ENCODE results near the gene CENPU. TPM values are rescaled to one million over a fixed set of nuclear protein-coding genes. Genes with fewer than 3 reads are reported as not detected.

Gene CENPU
- total and polyA plus RNA-seq, 10 of the 15 experiments (the other 5 are each of a cell fraction or from before 2014, with no cell fraction given) = 26.6 to 90.8 (median 53.8) TPM

DNA sequence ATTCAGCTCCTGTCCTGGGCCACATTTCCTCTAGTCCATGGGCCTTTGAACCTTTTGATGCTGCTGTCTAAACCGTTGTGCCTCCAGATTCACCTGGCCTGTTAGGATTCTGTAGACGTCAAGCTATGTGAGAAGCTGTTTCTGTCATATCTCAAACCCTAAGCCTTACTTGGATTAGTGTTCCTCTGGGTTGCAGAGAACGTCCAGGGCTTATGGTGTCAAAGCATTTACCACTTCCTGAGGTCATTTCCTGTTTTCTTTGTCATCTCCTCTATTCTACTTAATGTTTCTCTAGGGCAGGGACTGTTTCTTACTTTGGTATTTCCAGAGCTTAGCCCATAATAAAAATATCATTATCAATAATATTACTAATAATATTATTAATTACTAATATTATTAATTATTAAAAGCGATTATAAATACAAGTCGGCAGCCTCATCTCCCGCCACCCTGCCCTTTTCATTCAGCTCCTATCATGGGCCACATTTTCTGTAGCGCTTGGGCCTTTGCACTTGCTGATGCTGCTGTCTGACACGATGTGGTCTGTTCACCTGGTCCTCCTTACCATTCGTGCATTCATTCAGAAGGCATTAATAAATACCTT is 65.3 kb downstream of the CENPU start (continued):
- no peak for TF ChIP-seq POLR2AphosphoS2 (IDR thresholded peaks at IDR 0.05; ENCODE audit: low read depth, low read length)
- no peak for TF ChIP-seq STAT1 (conservative IDR thresholded peaks at IDR 0.05)
- TF ChIP-seq, protein P1, sequence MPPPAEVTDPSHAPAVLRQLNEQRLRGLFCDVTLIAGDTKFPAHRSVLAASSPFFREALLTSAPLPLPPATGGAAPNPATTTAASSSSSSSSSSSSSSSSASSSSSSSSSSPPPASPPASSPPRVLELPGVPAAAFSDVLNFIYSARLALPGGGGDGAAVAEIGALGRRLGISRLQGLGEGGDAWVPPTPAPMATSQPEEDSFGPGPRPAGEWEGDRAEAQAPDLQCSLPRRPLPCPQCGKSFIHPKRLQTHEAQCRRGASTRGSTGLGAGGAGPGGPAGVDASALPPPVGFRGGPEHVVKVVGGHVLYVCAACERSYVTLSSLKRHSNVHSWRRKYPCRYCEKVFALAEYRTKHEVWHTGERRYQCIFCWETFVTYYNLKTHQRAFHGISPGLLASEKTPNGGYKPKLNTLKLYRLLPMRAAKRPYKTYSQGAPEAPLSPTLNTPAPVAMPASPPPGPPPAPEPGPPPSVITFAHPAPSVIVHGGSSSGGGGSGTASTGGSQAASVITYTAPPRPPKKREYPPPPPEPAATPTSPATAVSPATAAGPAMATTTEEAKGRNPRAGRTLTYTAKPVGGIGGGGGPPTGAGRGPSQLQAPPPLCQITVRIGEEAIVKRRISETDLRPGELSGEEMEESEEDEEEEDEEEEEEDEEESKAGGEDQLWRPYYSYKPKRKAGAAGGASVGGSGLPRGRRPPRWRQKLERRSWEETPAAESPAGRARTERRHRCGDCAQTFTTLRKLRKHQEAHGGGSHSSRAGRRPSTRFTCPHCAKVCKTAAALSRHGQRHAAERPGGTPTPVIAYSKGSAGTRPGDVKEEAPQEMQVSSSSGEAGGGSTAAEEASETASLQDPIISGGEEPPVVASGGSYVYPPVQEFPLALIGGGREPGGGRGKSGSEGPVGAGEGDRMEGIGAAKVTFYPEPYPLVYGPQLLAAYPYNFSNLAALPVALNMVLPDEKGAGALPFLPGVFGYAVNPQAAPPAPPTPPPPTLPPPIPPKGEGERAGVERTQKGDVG (CRISPR knock-in tag; IDR thresholded peaks at IDR 0.05) = no peak

DNA sequence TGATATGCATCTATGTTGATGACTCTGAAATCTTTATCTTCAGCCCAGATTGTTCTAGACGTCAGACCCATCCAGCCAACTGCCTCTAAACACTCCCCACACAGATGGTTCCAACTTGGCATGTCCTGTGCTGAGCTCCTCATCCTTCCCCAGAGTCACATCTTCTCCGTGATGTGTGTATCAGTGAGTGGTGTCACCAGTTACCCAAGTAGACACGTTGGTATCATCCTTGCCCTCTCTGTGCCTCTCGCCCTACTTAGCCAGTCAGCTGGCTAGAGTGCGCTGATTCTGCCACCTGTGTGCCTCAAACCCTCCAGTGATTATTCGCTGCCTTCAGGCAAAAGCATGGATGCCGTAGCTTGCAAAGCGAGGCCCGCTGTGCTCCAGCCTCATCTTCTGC is 65.8 kb downstream of the CENPU start:
- ATAC-seq = no peak
- H2AFZ ChIP-seq (ENCODE audit: control insufficient read depth, low read depth, low read length) = no peak overlapping the region
- H3K27me3 ChIP-seq (replicated peaks in 1 of 2; ENCODE audit: control insufficient read depth in 2 of 2, insufficient read depth in 2 of 2, low read length in 1 of 2) = no peaks in the 10 kb centered on the region
- H3K4me2 ChIP-seq (ENCODE audit: control insufficient read depth, insufficient read depth) = no peak overlapping the region
- no peak overlapping the region for H3K27ac ChIP-seq (ENCODE audit: control insufficient read depth, insufficient read depth)
- peaks cover 3 to 14% of the 10 kb centered on the region in 2 experiments; a peak in 3 of 4 replicates for H3K36me3 ChIP-seq (ENCODE audit: control insufficient read depth in 2 of 2, insufficient read depth in 2 of 2, low read length in 1 of 2)
- no peak for DNase-seq (ENCODE audit: low read depth, low spot score)
- intact Hi-C loops (cut with micrococcal nuclease; ENCODE audit: unreplicated experiment) = no loop called here
- ChIA-PET CTCF (no interaction called here), SMC1A (ENCODE audit: uncharacterized antibody, unreplicated experiment) (no interaction called here), POLR2A (no interaction called here), RAD21 (ENCODE audit: unreplicated experiment) (interaction anchor here (0.6 kb wide), 1 partner anchor 24 kb away, joined by 4 read pairs; no protein-coding TSS in a partner anchor)
- in situ Hi-C loops (cut with MboI) = no loop called here
- no peak overlapping the region for H3K4me3 ChIP-seq
- no peaks in the 10 kb centered on the region for H3K4me1 ChIP-seq (ENCODE audit: control insufficient read depth, insufficient read depth, low read length)
- no peaks in the 10 kb centered on the region for H3K79me2 ChIP-seq (ENCODE audit: control insufficient read depth, insufficient read depth, low read length)
- H3K9ac ChIP-seq (ENCODE audit: control insufficient read depth, insufficient read depth, low read length) = no peak overlapping the region
- TF ChIP-seq, protein P2, sequence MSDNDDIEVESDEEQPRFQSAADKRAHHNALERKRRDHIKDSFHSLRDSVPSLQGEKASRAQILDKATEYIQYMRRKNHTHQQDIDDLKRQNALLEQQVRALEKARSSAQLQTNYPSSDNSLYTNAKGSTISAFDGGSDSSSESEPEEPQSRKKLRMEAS (IDR thresholded peaks at IDR 0.05; ENCODE audit: low read depth, low read length) = no peak
- TF ChIP-seq ZBED1 (IDR thresholded peaks at IDR 0.05; ENCODE audit: borderline replicate concordance) (no peak), BRCA1 (IDR thresholded peaks at IDR 0.05; ENCODE audit: low read depth, low read length) (no peak), CBX5 (IDR thresholded peaks at IDR 0.05; ENCODE audit: low read depth) (no peak), EGR1 (IDR thresholded peaks at IDR 0.05; ENCODE audit: borderline replicate concordance in 1 of 2, low read depth in 2 of 2, low read length in 2 of 2) (no peak), ASH2L (IDR thresholded peaks at IDR 0.05; ENCODE audit: borderline replicate concordance, low read depth) (no peak), STAT1 (conservative IDR thresholded peaks at IDR 0.05) (no peak), TARDBP (IDR thresholded peaks at IDR 0.05; ENCODE audit: borderline replicate concordance) (no peak), HDAC6 (IDR thresholded peaks at IDR 0.05; ENCODE audit: unreplicated experiment) (no peak), ZNF207 (IDR thresholded peaks at IDR 0.05; ENCODE audit: borderline replicate concordance) (no peak)
- TF ChIP-seq, protein P3, sequence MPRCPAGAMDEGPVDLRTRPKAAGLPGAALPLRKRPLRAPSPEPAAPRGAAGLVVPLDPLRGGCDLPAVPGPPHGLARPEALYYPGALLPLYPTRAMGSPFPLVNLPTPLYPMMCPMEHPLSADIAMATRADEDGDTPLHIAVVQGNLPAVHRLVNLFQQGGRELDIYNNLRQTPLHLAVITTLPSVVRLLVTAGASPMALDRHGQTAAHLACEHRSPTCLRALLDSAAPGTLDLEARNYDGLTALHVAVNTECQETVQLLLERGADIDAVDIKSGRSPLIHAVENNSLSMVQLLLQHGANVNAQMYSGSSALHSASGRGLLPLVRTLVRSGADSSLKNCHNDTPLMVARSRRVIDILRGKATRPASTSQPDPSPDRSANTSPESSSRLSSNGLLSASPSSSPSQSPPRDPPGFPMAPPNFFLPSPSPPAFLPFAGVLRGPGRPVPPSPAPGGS (IDR thresholded peaks at IDR 0.05; ENCODE audit: borderline replicate concordance, insufficient read depth, low read depth, low read length, poor library complexity, severe bottlenecking) = no peak
- TF ChIP-seq, protein P4, sequence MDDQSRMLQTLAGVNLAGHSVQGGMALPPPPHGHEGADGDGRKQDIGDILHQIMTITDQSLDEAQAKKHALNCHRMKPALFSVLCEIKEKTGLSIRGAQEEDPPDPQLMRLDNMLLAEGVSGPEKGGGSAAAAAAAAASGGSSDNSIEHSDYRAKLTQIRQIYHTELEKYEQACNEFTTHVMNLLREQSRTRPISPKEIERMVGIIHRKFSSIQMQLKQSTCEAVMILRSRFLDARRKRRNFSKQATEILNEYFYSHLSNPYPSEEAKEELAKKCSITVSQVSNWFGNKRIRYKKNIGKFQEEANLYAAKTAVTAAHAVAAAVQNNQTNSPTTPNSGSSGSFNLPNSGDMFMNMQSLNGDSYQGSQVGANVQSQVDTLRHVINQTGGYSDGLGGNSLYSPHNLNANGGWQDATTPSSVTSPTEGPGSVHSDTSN (IDR thresholded peaks at IDR 0.05; ENCODE audit: insufficient replicate concordance, low read depth, low read length) = no peak
- TF ChIP-seq, protein P5, sequence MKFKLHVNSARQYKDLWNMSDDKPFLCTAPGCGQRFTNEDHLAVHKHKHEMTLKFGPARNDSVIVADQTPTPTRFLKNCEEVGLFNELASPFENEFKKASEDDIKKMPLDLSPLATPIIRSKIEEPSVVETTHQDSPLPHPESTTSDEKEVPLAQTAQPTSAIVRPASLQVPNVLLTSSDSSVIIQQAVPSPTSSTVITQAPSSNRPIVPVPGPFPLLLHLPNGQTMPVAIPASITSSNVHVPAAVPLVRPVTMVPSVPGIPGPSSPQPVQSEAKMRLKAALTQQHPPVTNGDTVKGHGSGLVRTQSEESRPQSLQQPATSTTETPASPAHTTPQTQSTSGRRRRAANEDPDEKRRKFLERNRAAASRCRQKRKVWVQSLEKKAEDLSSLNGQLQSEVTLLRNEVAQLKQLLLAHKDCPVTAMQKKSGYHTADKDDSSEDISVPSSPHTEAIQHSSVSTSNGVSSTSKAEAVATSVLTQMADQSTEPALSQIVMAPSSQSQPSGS (IDR thresholded peaks at IDR 0.05; ENCODE audit: low read length) = no peak
- no peaks in the 10 kb centered on the region for H3K9me3 ChIP-seq (replicated peaks; ENCODE audit: control insufficient read depth, insufficient read depth, low read length)
- WGBS (ENCODE audit: insufficient coverage, insufficient replicate concordance, low lambda C conversion rate, missing lambda C conversion rate) = 91% methylated on average over 9 of the region's 9 CpGs
- no TSS peak for BruUV-seq (replicated peaks)
- no peaks in the 10 kb centered on the region for H4K20me1 ChIP-seq (ENCODE audit: control insufficient read depth, insufficient read depth)
- FAIRE-seq = no peak
